ENCODE data around the gene RAB40AL. TPM values are rescaled to one million over a fixed set of nuclear protein-coding genes. Genes with fewer than 3 reads are reported as not detected.
"Not testable (repeated sequence)": the region's sequence is repeated elsewhere in the genome, so short reads cannot be mapped to it uniquely, and the experiment has no call there.

RAB40AL gene
- total RNA-seq, 1 donor from 2014 or later: not detected

- Histone ChIP-seq H3K9me3 (replicated peaks) (no peaks in the 10 kb centered on the region), H3K27ac (replicated peaks) (no peak overlapping the region), H3K4me1 (no peaks in the 10 kb centered on the region), H3K27me3 (ENCODE audit: low read depth) (no peaks in the 10 kb centered on the region), H3K36me3 (no peaks in the 10 kb centered on the region), H3K4me3 (no peak overlapping the region)
- intact Hi-C loops (cut with micrococcal nuclease): no loop called here
- TF ChIP-seq CTCF (IDR thresholded peaks at IDR 0.05; ENCODE audit: borderline replicate concordance): no peak
- DNase-seq: no peak
Observed at GRCh38 chrX:102959471-102959870, 22.4 kb downstream of the RAB40AL start.

GRCh38 chrX:102963955-102964354 is 26.9 kb downstream of the RAB40AL start:
- no peaks in the 10 kb centered on the region for H3K36me3 ChIP-seq
- H3K27me3 ChIP-seq (ENCODE audit: low read depth): no peaks in the 10 kb centered on the region
- no peak for DNase-seq
- H3K4me1 ChIP-seq: no peaks in the 10 kb centered on the region
- no peak overlapping the region for H3K27ac ChIP-seq (replicated peaks)
- peaks cover 5% of the 10 kb centered on the region for H3K9me3 ChIP-seq (replicated peaks)
- no peak for TF ChIP-seq CTCF (IDR thresholded peaks at IDR 0.05; ENCODE audit: borderline replicate concordance)
- intact Hi-C loops (cut with micrococcal nuclease): no loop called here
- no peak overlapping the region for H3K4me3 ChIP-seq

- Histone ChIP-seq H3K4me3 (no peak overlapping the region), H3K4me1 (no peaks in the 10 kb centered on the region), H3K27me3 (ENCODE audit: low read depth) (no peaks in the 10 kb centered on the region), H3K27ac (replicated peaks) (no peak overlapping the region), H3K36me3 (no peaks in the 10 kb centered on the region), H3K9me3 (replicated peaks) (peaks cover 15% of the 10 kb centered on the region)
- TF ChIP-seq CTCF (IDR thresholded peaks at IDR 0.05; ENCODE audit: borderline replicate concordance): no peak
- intact Hi-C loops (cut with micrococcal nuclease): no loop called here
- DNase-seq: no peak
Observed at GRCh38 chrX:102964940-102965339, 27.9 kb downstream of the RAB40AL start.

GRCh38 chrX:102966701-102967100 is 29.6 kb downstream of the RAB40AL start:
- H3K4me3 ChIP-seq: no peak overlapping the region
- intact Hi-C loops (cut with micrococcal nuclease): no loop called here
- no peak for DNase-seq

GRCh38 chrX:102968216-102968615 is 31.1 kb downstream of the RAB40AL start:
- no peaks in the 10 kb centered on the region for H3K4me1 ChIP-seq
- DNase-seq: no peak
- H3K4me3 ChIP-seq: no peak overlapping the region
- intact Hi-C loops (cut with micrococcal nuclease): no loop called here
- no peaks in the 10 kb centered on the region for H3K27me3 ChIP-seq (ENCODE audit: low read depth)
- H3K27ac ChIP-seq (replicated peaks): no peak overlapping the region
- peaks cover 38% of the 10 kb centered on the region for H3K9me3 ChIP-seq (replicated peaks)
- H3K36me3 ChIP-seq: no peaks in the 10 kb centered on the region
- TF ChIP-seq CTCF (IDR thresholded peaks at IDR 0.05; ENCODE audit: borderline replicate concordance): no peak

More at GRCh38 chrX:102966701-102967100, 29.6 kb downstream of the RAB40AL start:
- H3K27me3 ChIP-seq (ENCODE audit: low read depth): no peaks in the 10 kb centered on the region
- no peak overlapping the region for H3K27ac ChIP-seq (replicated peaks)
- H3K4me1 ChIP-seq: no peaks in the 10 kb centered on the region
- no peaks in the 10 kb centered on the region for H3K36me3 ChIP-seq
- peaks cover 33% of the 10 kb centered on the region for H3K9me3 ChIP-seq (replicated peaks)
- no peak for TF ChIP-seq CTCF (IDR thresholded peaks at IDR 0.05; ENCODE audit: borderline replicate concordance)

- intact Hi-C loops (cut with micrococcal nuclease); DNase-seq; H3K4me3 ChIP-seq; H3K4me1 ChIP-seq; H3K36me3 ChIP-seq; H3K27ac ChIP-seq (replicated peaks); H3K27me3 ChIP-seq (ENCODE audit: low read depth): not testable (repeated sequence)
- H3K9me3 ChIP-seq (replicated peaks): peaks cover 38% of the 10 kb centered on the region
Observed at GRCh38 chrX:102971536-102971935, 34.5 kb downstream of the RAB40AL start.
